ENCODE results near the gene PHACTR2. TPM values are rescaled to one million over a fixed set of nuclear protein-coding genes. Genes with fewer than 3 reads are reported as not detected.
"Not testable (repeated sequence)": the region's sequence is repeated elsewhere in the genome, so short reads cannot be mapped to it uniquely, and the experiment has no call there.

Gene PHACTR2
- total RNA-seq, 2 experiments from 2014 or later, result 30.9 to 43.8 TPM

- ChIA-PET POLR2A (no interaction called here), CTCF (interaction anchor here (0.9 kb wide), 1 partner anchor 27 kb away, joined by 3 read pairs; no protein-coding TSS in a partner anchor)
- DNase-seq, result no peak
- Mint-ChIP-seq H3K36me3 (ENCODE audit: low read depth) (peaks cover 11% of the 10 kb centered on the region), H3K4me3 (no peak overlapping the region), H3K27ac (no peak overlapping the region), H3K27me3 (no peaks in the 10 kb centered on the region), H3K9me3 (no peaks in the 10 kb centered on the region), H3K4me1 (peaks cover 16% of the 10 kb centered on the region)
These were observed 163.0 kb downstream of the PHACTR2 start for GRCh38 chr6:143840595-143841265.

DNA sequence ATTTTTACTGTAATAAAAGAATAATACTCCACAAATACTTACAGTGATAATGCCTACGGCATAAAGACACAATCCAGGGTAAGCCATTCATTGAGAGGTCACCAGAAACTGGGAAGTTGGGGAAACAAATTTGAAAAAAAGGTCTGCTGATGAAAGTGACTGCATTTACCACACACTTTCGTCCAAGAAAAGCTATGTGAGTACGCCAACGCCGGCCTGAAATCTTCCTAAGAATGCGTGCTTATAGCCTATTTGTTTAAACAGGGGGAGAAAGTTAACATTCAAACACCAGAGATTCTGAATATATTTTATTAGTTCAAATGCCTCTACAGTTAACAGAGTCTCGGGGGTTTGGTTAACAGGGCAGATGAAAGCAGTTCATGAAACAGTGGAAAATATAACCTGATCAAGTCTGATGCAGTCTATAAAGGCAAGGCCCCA, 164.7 kb downstream of the PHACTR2 start:
- H3K27me3 Mint-ChIP-seq, result no peaks in the 10 kb centered on the region
- H3K27ac Mint-ChIP-seq, result peak overlapping the region; percentile 96
- no peaks in the 10 kb centered on the region for H3K9me3 Mint-ChIP-seq

DNA sequence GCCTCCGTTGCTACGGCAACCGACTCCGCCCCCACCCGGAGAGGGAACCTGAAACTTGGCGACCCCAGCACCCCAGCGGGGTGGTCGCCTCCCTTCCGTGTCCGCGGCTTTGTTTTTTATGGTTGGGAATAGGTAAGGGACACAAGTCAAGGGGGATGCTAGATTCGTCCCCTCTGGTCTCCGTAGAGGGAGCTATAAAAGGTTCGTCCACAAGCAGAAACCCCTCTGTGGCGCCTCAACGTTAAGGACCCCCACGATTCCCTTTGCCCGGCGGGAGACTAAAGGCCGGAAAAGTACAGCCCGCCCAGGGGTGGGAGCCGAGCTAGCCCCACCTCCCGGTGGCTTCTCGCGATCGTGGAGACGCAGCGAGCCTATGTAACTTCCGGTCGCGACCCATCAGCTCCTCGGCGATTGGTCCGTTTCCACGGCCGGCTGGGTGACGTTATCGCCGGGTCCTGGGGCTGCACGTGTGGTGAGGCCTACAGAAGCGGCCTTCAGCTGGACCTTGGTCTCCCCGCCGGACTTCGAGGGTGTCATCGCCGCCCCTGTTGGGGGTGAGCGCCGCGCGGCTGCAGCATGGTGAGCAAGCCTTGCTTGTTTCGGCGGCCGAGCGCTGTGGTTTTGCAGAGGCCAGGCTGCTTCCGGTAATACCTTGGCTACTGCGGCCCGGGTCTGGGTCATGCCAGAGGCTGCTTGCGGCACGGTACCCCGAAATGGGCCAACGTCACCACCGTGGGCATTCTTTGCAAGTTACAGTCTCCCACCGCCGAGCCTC, 165.3 kb downstream of the PHACTR2 start, which contains the start of gene LTV1:
Gene LTV1, plus strand, starts transcription at position 437 of the 775 bp plus-strand sequence. Its CDS starts 140 bp downstream, at position 577.
- H3K4me1 Mint-ChIP-seq, result peaks cover 20% of the 10 kb centered on the region
- H3K27ac Mint-ChIP-seq, result peak within 1 kb of the TSS; percentile 96
- POLR2A ChIA-PET, result interaction anchor here (1.0 to 1.8 kb wide), 2 partner anchors 30 to 305 kb away, joined by 3 to 5 read pairs; no protein-coding TSS in a partner anchor
- CTCF ChIA-PET, result interaction anchor here (0.8 to 1.9 kb wide), 9 partner anchors 17 to 332 kb away, joined by 3 to 7 read pairs (median 4); partner anchors contain the start of genes FUCA2 and ZC2HC1B
- peak within 1 kb of the TSS; percentile 94 for H3K4me3 Mint-ChIP-seq
- H3K9me3 Mint-ChIP-seq, result no peaks in the 10 kb centered on the region
- peaks cover 31% of the 10 kb centered on the region for H3K36me3 Mint-ChIP-seq (ENCODE audit: low read depth)
- DNase-seq, result peak; percentile 95
- no peaks in the 10 kb centered on the region for H3K27me3 Mint-ChIP-seq

More for the DNA sequence above, 164.7 kb downstream of the PHACTR2 start:
- ChIA-PET CTCF (interaction anchor here (0.8 to 1.9 kb wide), 6 partner anchors 16 to 331 kb away, joined by 3 to 6 read pairs (median 4); partner anchors contain the start of genes FUCA2 and ZC2HC1B), POLR2A (interaction anchor here (1.0 to 1.8 kb wide), 2 partner anchors 30 to 305 kb away, joined by 3 to 5 read pairs; no protein-coding TSS in a partner anchor)
- Mint-ChIP-seq H3K36me3 (ENCODE audit: low read depth) (peaks cover 26% of the 10 kb centered on the region), H3K4me3 (peak overlapping the region; percentile 94), H3K4me1 (peaks cover 20% of the 10 kb centered on the region)
- DNase-seq, result no peak

DNA sequence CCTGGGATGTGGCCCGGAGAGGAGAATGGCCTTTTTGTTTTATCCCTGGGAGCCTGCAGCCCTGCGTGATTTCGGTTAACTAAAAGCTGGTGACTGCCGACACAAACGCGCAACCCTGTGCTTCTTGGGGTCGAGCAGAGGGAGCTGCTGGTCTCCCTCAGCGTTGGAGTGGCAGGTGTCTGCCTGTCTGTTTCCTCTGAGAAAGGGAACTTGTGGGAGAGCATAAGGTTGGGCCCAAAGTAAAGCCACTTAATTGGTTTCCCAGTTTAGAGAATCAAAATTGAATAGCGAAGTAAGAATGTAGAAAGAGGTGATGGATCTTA, 165.9 kb downstream of the PHACTR2 start:
- no peak for DNase-seq
- POLR2A ChIA-PET, result interaction anchor here (1.0 to 1.8 kb wide), 2 partner anchors 29 to 306 kb away, joined by 3 to 5 read pairs; no protein-coding TSS in a partner anchor
- CTCF ChIA-PET, result interaction anchor here (0.6 to 1.9 kb wide), 9 partner anchors 17 to 548 kb away, joined by 3 to 7 read pairs (median 4); partner anchors contain the start of gene ZC2HC1B
- Mint-ChIP-seq H3K4me1 (peaks cover 20% of the 10 kb centered on the region), H3K4me3 (peak overlapping the region; percentile 94), H3K27ac (peak overlapping the region; percentile 96), H3K36me3 (ENCODE audit: low read depth) (peaks cover 35% of the 10 kb centered on the region), H3K27me3 (no peaks in the 10 kb centered on the region), H3K9me3 (no peaks in the 10 kb centered on the region)

DNA sequence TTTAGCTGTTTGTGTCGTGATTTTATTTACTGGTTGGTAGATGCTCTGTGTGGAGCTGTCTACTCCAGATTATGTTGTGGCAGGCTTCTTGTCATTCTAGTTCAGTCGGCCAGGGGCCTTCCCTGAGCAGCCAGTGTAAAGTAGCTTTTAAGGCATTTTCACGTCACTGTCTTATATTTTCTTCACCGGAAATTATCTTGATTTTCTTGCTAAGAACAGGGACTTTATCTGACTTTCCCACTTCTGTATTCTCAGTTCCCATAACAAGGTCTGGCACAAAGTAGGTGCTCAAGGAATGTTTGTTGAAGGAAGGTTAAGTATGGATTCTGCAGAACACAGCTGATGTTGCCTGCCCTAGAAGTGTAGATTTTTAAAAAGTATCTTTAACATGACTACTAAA, 166.2 kb downstream of the PHACTR2 start:
- DNase-seq, result peak; percentile 22
- Mint-ChIP-seq H3K27ac (peak overlapping the region; percentile 96), H3K27me3 (no peaks in the 10 kb centered on the region), H3K36me3 (ENCODE audit: low read depth) (peaks cover 39% of the 10 kb centered on the region), H3K9me3 (no peaks in the 10 kb centered on the region), H3K4me3 (peak overlapping the region; percentile 94), H3K4me1 (peaks cover 20% of the 10 kb centered on the region)
- POLR2A ChIA-PET, result interaction anchor here (0.6 to 1.8 kb wide), 2 partner anchors 29 to 394 kb away, joined by 3 to 5 read pairs; partner anchors contain the start of genes ADAT2 and PEX3
- CTCF ChIA-PET, result interaction anchor here (0.6 to 1.9 kb wide), 8 partner anchors 18 to 549 kb away, joined by 3 to 7 read pairs (median 4); partner anchors contain the start of gene ZC2HC1B

DNA sequence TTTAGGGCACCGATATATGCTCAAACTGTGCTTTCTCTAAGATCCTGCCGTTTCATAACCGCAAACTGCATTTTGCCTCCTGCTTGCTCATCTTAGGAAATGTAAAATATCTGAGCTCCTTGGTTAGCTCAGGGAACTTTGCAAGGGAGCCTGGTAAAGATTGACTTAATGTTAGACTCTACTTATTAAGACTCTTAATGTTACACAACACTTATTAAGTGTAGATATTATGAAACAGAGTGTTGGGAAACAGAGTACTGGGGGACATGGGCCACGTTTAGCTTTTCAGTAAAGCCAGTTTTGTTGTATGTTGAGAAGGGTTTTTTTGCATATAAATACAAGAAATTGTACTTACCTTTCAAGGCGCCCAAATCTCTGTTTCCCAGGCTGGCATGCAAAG, 167.3 kb downstream of the PHACTR2 start:
- peaks cover 20% of the 10 kb centered on the region for H3K4me1 Mint-ChIP-seq
- POLR2A ChIA-PET, result no interaction called here
- no peak for DNase-seq
- peaks cover 49% of the 10 kb centered on the region for H3K36me3 Mint-ChIP-seq (ENCODE audit: low read depth)
- H3K4me3 Mint-ChIP-seq, result no peak overlapping the region
- no peaks in the 10 kb centered on the region for H3K9me3 Mint-ChIP-seq
- H3K27ac Mint-ChIP-seq, result no peak overlapping the region
- CTCF ChIA-PET, result interaction anchor here (1.2 kb wide), 1 partner anchor 269 kb away, joined by 4 read pairs; no protein-coding TSS in a partner anchor
- no peaks in the 10 kb centered on the region for H3K27me3 Mint-ChIP-seq

DNA sequence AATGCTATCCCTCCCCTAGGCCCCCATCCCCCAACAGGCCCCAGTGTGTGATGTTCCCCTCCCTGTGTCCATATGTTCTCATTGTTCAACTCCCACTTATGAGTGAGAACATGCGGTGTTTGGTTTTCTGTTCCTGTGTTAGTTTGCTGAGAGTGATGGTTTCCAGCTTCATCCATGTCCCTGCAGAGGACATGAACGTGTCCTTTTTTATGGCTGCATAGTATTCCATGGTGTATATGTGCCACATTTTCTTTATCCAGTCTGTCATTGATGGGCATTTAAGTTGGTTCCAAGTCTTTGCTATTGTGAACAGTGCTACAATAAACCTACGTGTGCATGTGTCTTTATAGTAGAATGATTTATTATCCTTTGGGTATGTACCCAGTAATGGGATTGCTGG, 173.9 kb downstream of the PHACTR2 start:
- H3K4me3 Mint-ChIP-seq, H3K27ac Mint-ChIP-seq, H3K27me3 Mint-ChIP-seq, H3K4me1 Mint-ChIP-seq, POLR2A ChIA-PET, DNase-seq, CTCF ChIA-PET: not testable (repeated sequence)
- Mint-ChIP-seq H3K9me3 (peaks cover 14% of the 10 kb centered on the region), H3K36me3 (ENCODE audit: low read depth) (peaks cover 95% of the 10 kb centered on the region)

DNA sequence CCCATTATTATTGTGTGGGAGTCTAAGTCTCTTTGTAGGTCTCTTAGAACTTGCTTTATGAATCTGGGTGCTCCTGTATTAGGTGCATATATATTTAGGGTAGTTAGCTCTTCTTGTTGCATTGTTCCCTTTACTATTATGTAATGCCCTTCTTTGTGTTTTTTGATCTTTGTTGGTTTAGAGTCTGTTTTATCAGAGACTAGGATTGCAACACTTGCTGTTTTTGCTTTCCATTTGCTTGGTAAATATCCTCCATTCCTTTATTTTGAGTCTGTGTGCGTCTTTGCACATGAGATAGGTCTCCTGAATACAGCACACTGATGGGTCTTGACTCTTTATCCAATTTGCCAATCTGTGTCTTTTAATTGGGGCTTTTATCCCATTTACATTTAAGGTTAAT, 177.3 kb downstream of the PHACTR2 start:
- H3K4me1 Mint-ChIP-seq, CTCF ChIA-PET, H3K4me3 Mint-ChIP-seq, H3K27me3 Mint-ChIP-seq, POLR2A ChIA-PET, DNase-seq, H3K27ac Mint-ChIP-seq: not testable (repeated sequence)
- H3K9me3 Mint-ChIP-seq, result peaks cover 14% of the 10 kb centered on the region
- H3K36me3 Mint-ChIP-seq (ENCODE audit: low read depth), result peaks cover 97% of the 10 kb centered on the region

GRCh38 chr6:143856762-143857161, 179.0 kb downstream of the PHACTR2 start:
- H3K27me3 Mint-ChIP-seq, DNase-seq, H3K4me1 Mint-ChIP-seq, POLR2A ChIA-PET, H3K4me3 Mint-ChIP-seq, CTCF ChIA-PET, H3K27ac Mint-ChIP-seq: not testable (repeated sequence)
- Mint-ChIP-seq H3K36me3 (ENCODE audit: low read depth) (peaks cover 92% of the 10 kb centered on the region), H3K9me3 (peaks cover 11% of the 10 kb centered on the region)

DNA sequence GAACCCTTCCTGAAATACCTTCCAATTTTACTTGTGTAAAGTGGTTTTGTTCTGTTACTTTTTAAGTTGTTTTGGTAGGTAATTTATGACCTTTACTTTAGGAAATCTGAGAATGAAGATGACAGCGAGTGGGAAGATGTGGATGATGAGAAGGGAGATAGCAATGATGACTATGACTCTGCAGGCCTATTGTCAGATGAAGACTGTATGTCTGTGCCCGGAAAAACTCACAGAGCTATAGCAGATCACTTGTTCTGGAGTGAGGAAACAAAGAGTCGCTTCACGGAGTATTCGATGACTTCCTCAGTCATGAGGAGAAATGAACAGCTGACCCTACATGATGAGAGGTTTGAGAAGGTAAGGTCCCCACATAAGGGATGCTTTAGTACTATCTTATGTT, 179.9 kb downstream of the PHACTR2 start:
- H3K4me3 Mint-ChIP-seq, result no peak overlapping the region
- H3K4me1 Mint-ChIP-seq, result peaks cover 2% of the 10 kb centered on the region
- H3K9me3 Mint-ChIP-seq, result peaks cover 8% of the 10 kb centered on the region
- CTCF ChIA-PET, result interaction anchor here (2.0 kb wide), 1 partner anchor 10 kb away, joined by 6 read pairs; no protein-coding TSS in a partner anchor
- POLR2A ChIA-PET, result no interaction called here
- no peaks in the 10 kb centered on the region for H3K27me3 Mint-ChIP-seq
- H3K27ac Mint-ChIP-seq, result no peak overlapping the region
- peaks cover 88% of the 10 kb centered on the region for H3K36me3 Mint-ChIP-seq (ENCODE audit: low read depth)
- DNase-seq, result no peak

DNA sequence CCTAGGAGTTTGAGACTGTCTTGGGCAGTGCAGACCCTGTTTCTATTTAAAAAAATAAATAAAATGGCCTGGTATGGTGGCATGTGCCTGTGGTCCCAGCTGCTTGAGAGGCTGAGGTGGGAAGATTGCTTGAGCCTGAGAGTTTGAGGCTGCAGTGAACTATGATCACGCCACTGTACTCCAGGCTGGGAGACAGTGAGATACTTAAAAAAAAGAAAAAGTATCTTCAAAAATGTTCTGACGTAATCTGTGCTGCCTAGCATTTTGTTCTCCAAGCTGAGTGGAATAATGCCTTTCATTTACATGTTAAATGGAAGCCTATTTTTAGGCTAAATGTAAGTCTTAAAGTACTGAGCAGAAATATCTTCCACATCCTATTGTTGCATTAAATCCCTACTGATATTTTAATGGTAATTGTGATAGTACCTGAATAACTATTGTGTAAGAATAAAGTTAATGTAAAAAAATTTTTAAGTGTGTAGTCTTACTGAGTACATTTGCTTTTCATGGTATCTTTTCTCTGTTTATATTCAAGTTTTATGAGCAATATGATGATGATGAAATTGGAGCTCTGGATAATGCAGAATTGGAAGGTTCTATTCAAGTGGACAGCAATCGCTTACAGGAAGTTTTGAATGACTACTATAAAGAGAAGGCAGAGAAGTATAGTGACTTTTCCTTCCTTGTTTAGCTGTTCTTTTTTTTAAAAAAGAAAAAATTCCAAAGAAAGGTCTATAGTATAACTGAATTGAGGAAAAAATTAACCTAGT, 182.3 kb downstream of the PHACTR2 start:
- POLR2A ChIA-PET, result no interaction called here

GRCh38 chr6:143863771-143864170, 186.0 kb downstream of the PHACTR2 start:
- ChIA-PET CTCF (interaction anchor here (1.3 to 1.7 kb wide), 2 partner anchors 20 to 21 kb away, joined by 6 read pairs; partner anchors contain the start of gene LTV1), POLR2A (no interaction called here)
- H3K4me1 Mint-ChIP-seq, result no peaks in the 10 kb centered on the region
- DNase-seq, result no peak
- no peak overlapping the region for H3K4me3 Mint-ChIP-seq
- H3K27ac Mint-ChIP-seq, result no peak overlapping the region
- H3K36me3 Mint-ChIP-seq (ENCODE audit: low read depth), result peaks cover 60% of the 10 kb centered on the region
- H3K9me3 Mint-ChIP-seq, result peaks cover 8% of the 10 kb centered on the region
- no peaks in the 10 kb centered on the region for H3K27me3 Mint-ChIP-seq

More for the DNA sequence above, 182.3 kb downstream of the PHACTR2 start:
- no peaks in the 10 kb centered on the region for H3K4me1 Mint-ChIP-seq
- H3K4me3 Mint-ChIP-seq, result no peak overlapping the region
- CTCF ChIA-PET, result no interaction called here
- DNase-seq, result no peak
- no peak overlapping the region for H3K27ac Mint-ChIP-seq
- peaks cover 4% of the 10 kb centered on the region for H3K9me3 Mint-ChIP-seq
- no peaks in the 10 kb centered on the region for H3K27me3 Mint-ChIP-seq
- H3K36me3 Mint-ChIP-seq (ENCODE audit: low read depth), result peaks cover 82% of the 10 kb centered on the region

All from activated CD4-positive, alpha-beta T cell treated with anti-CD3 and anti-CD28 coated beads, Interleukin-2, amount 10 ng/mL, durations not matched to agents 7 days and 5 days (primary cell).